Measurements from ENCODE around the gene GRAP.
"Not testable (repeated sequence)": the region's sequence is repeated elsewhere in the genome, so short reads cannot be mapped to it uniquely, and the experiment has no call there.

Gene GRAP

GRCh38 chr17:19041871-19042270 is 4.9 kb downstream of the GRAP start:
- not testable (repeated sequence) for DNase-seq

- not testable (repeated sequence) for DNase-seq
Observed at GRCh38 chr17:19040350-19040749, 6.4 kb downstream of the GRAP start.

GRCh38 chr17:19038730-19039129 is 8.0 kb downstream of the GRAP start:
- not testable (repeated sequence) for DNase-seq

- not testable (repeated sequence) for DNase-seq
Observed at GRCh38 chr17:19038007-19038406, 8.8 kb downstream of the GRAP start.

GRCh38 chr17:19037547-19037946 is 9.2 kb downstream of the GRAP start:
- not testable (repeated sequence) for DNase-seq

- DNase-seq, result not testable (repeated sequence)
Observed at GRCh38 chr17:19036186-19036585, 10.6 kb downstream of the GRAP start.

- not testable (repeated sequence) for DNase-seq
Observed at GRCh38 chr17:19032377-19032988, 14.3 kb downstream of the GRAP start.

GRCh38 chr17:19031729-19032128 is 15.0 kb downstream of the GRAP start:
- DNase-seq, result not testable (repeated sequence)

GRCh38 chr17:19030771-19031449 is 15.8 kb downstream of the GRAP start:
- DNase-seq, result not testable (repeated sequence)

- not testable (repeated sequence) for DNase-seq
Observed at GRCh38 chr17:19029740-19030139, 17.0 kb downstream of the GRAP start.

GRCh38 chr17:19028671-19029070 is 18.1 kb downstream of the GRAP start:
- not testable (repeated sequence) for DNase-seq

- no peak for DNase-seq
Observed at GRCh38 chr17:19024101-19025078, 22.4 kb downstream of the GRAP start.

GRCh38 chr17:19023209-19023999 is 23.4 kb downstream of the GRAP start:
- no peak for DNase-seq

- no peak for DNase-seq
Observed at GRCh38 chr17:19022747-19023146, 24.0 kb downstream of the GRAP start.

- DNase-seq, result no peak
Observed at GRCh38 chr17:19022128-19022527, 24.6 kb downstream of the GRAP start.

- no peak for DNase-seq
Observed at GRCh38 chr17:19021622-19022083, 25.1 kb downstream of the GRAP start.

- DNase-seq, result not testable (repeated sequence)
Observed at GRCh38 chr17:19021011-19021621, 25.6 kb downstream of the GRAP start.

GRCh38 chr17:19020016-19020415 is 26.7 kb downstream of the GRAP start:
- no peak for DNase-seq

GRCh38 chr17:19019041-19019941 is 27.5 kb downstream of the GRAP start:
- no peak for DNase-seq

- no peak for DNase-seq
Observed at GRCh38 chr17:19018600-19018950, 28.2 kb downstream of the GRAP start.
